PC-9 (cell line): ENCODE data around the gene KRTAP10-9. TPM values are rescaled to one million over a fixed set of nuclear protein-coding genes. Genes with fewer than 3 reads are reported as not detected.

ENCODE experiments used
- BruUV-seq: library from RNA; stranded (reverse); fragments of 400-500 nt; replicated peaks from 2 replicates; lab custom pipeline; 2021; lab: Mats Ljungman, UMichigan
- CTCF ChIA-PET: fragments of 300-600 bp; sonication (Branson Sonifier 250); formaldehyde crosslinking; loops from one replicate; lab custom pipeline; 2022; ENCODE audit warnings: antibody characterized with exemption; lab: Charles Lee
- POLR2A ChIA-PET: fragments of 300-600 bp; sonication (Branson Sonifier 250); formaldehyde crosslinking; loops from one replicate; lab custom pipeline; 2022; ENCODE audit warnings: antibody characterized with exemption; ENCODE audit not compliant: unreplicated experiment; lab: Charles Lee
- DNase-seq, 2 experiments: peaks; one replicate each; pipeline versions ENCODE4 v3.0.0 to v3.0.0-alpha.2; 2015 to 2022; ENCODE audit warnings: mixed read lengths in 1 of 2
- H2AFZ ChIP-seq: fragments of 200-600 bp; sonication (generic); 2 replicates; pipeline ENCODE4 v1.8.1; 2017; ENCODE audit warnings: antibody characterized with exemption
- H3F3A ChIP-seq: fragments of 200-600 bp; sonication (generic); 2 replicates; pipeline ENCODE4 v1.8.1; 2017; ENCODE audit warnings: antibody characterized with exemption, mild to moderate bottlenecking, low read depth; ENCODE audit not compliant: insufficient read depth
- H3K27ac ChIP-seq: fragments of 200-600 bp; sonication (generic); 2 replicates; pipeline ENCODE4 v1.6.1; 2016; ENCODE audit warnings: mixed run types
- H3K27me3 ChIP-seq: fragments of 200-600 bp; sonication (generic); 2 replicates; pipeline ENCODE4 v1.6.1; 2016; ENCODE audit warnings: low read depth, mixed run types; ENCODE audit not compliant: insufficient read depth
- H3K36me3 ChIP-seq: fragments of 200-600 bp; sonication (generic); 2 replicates; pipeline ENCODE4 v1.6.1; 2016; ENCODE audit warnings: low read depth, mixed run types
- H3K4me1 ChIP-seq: fragments of 200-600 bp; sonication (generic); replicated peaks from 2 replicates; pipeline ENCODE4 v1.6.1; 2016; ENCODE audit warnings: mixed run types; ENCODE audit not compliant: insufficient read depth
- H3K4me2 ChIP-seq: fragments of 200-600 bp; sonication (generic); 2 replicates; pipeline ENCODE4 v1.6.1; 2017; ENCODE audit warnings: mixed run types
- H3K4me3 ChIP-seq: fragments of 200-600 bp; sonication (generic); 2 replicates; pipeline ENCODE4 v1.6.1; 2016; ENCODE audit warnings: mixed run types
- H3K79me2 ChIP-seq: fragments of 200-600 bp; sonication (generic); 2 replicates; pipeline ENCODE4 v1.6.1; 2017; ENCODE audit warnings: low read depth, mixed run types
- H3K9me2 ChIP-seq: fragments of 200-600 bp; sonication (generic); 2 replicates; pipeline ENCODE4 v1.8.1; 2017; ENCODE audit warnings: mild to moderate bottlenecking; ENCODE audit not compliant: insufficient read depth
- H3K9me3 ChIP-seq: fragments of 200-600 bp; sonication (generic); 2 replicates; pipeline ENCODE4 v1.8.1; 2016; ENCODE audit warnings: low read depth; ENCODE audit not compliant: insufficient read depth
- H4K20me1 ChIP-seq: fragments of 200-600 bp; sonication (generic); 2 replicates; pipeline ENCODE4 v1.8.1; 2017; ENCODE audit not compliant: insufficient read depth
- EZH2 ChIP-seq: fragments of 200-600 bp; sonication (generic); IDR thresholded peaks from 2 replicates; pipeline ENCODE4 v1.8.0; 2017; ENCODE audit warnings: antibody characterized with exemption, low read depth
- intact Hi-C: fragments of 100-400 bp; cut with micrococcal nuclease; formaldehyde crosslinking; loops from one replicate; pipeline ENCODE4 v1.10.0; 2022; ENCODE audit not compliant: unreplicated experiment
- total RNA-seq: library from RNA; stranded (reverse); gene quantifications from 2 replicates; pipeline ENCODE4 v1.2.3, GENCODE V29; 2021
- TF ChIP-seq, protein P1 (sequence below): fragments of 200-600 bp; sonication (generic); conservative IDR thresholded peaks from 2 replicates; pipeline ENCODE4 v1.6.1; 2017; ENCODE audit warnings: mixed run types, antibody characterized with exemption, mild to moderate bottlenecking, moderate library complexity

Gene KRTAP10-9
- total RNA-seq, 1 experiment from 2014 or later = not detected

- Histone ChIP-seq H3K27me3 (peaks cover 62% of the 10 kb centered on the region), H3K4me1 (no peaks in the 10 kb centered on the region), H3F3A (no peaks in the 10 kb centered on the region), H3K4me2 (no peak overlapping the region), H3K36me3 (no peaks in the 10 kb centered on the region), H4K20me1 (no peaks in the 10 kb centered on the region), H3K27ac (no peak overlapping the region), H2AFZ (no peak overlapping the region), H3K9me3 (no peaks in the 10 kb centered on the region), H3K79me2 (no peaks in the 10 kb centered on the region), H3K4me3 (no peak overlapping the region), H3K9me2 (no peaks in the 10 kb centered on the region)
- DNase-seq = no peak
- CTCF ChIA-PET = no interaction called here
- intact Hi-C loops = no loop called here
- POLR2A ChIA-PET = no interaction called here
- BruUV-seq = no TSS peak
- TF ChIP-seq EZH2 = no peak
- TF ChIP-seq, protein P1, sequence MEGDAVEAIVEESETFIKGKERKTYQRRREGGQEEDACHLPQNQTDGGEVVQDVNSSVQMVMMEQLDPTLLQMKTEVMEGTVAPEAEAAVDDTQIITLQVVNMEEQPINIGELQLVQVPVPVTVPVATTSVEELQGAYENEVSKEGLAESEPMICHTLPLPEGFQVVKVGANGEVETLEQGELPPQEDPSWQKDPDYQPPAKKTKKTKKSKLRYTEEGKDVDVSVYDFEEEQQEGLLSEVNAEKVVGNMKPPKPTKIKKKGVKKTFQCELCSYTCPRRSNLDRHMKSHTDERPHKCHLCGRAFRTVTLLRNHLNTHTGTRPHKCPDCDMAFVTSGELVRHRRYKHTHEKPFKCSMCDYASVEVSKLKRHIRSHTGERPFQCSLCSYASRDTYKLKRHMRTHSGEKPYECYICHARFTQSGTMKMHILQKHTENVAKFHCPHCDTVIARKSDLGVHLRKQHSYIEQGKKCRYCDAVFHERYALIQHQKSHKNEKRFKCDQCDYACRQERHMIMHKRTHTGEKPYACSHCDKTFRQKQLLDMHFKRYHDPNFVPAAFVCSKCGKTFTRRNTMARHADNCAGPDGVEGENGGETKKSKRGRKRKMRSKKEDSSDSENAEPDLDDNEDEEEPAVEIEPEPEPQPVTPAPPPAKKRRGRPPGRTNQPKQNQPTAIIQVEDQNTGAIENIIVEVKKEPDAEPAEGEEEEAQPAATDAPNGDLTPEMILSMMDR = no peak
These were observed 25.1 kb upstream of the KRTAP10-9 start for GRCh38 chr21:44601596-44602462.

DNA sequence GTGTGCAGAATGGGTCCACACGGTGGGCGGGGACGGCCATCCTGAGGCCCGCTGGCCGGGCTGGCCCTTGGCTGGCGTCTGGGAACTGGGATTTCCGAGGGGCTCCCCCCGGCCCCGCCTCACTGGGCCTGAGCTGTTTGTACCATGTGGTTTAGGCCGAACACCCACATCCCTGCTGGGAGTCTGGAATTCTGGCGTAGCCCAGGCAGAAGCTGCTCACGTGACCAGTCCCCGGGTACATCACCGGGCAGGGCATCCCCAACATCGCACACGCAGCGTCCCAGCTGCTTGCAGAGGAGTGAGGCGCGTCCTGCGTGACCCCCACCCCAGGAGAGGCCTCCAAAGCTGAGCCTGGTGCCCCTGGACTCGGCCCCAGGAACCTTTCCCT is 24.4 kb upstream of the KRTAP10-9 start:
- Histone ChIP-seq H3K36me3 (no peaks in the 10 kb centered on the region), H3K27me3 (peaks cover 65% of the 10 kb centered on the region), H3K9me2 (no peaks in the 10 kb centered on the region), H3F3A (no peaks in the 10 kb centered on the region), H4K20me1 (no peaks in the 10 kb centered on the region), H3K9me3 (no peaks in the 10 kb centered on the region), H3K4me3 (no peak overlapping the region), H3K79me2 (no peaks in the 10 kb centered on the region), H3K4me2 (no peak overlapping the region), H3K27ac (no peak overlapping the region), H2AFZ (no peak overlapping the region), H3K4me1 (no peaks in the 10 kb centered on the region)
- TF ChIP-seq EZH2 = no peak
- TF ChIP-seq, protein P1 = no peak
- no TSS peak for BruUV-seq
- ChIA-PET POLR2A (no interaction called here), CTCF (no interaction called here)
- DNase-seq = no peak
- intact Hi-C loops = no loop called here

GRCh38 chr21:44603109-44603875 is 23.6 kb upstream of the KRTAP10-9 start:
- H3K79me2 ChIP-seq = no peaks in the 10 kb centered on the region
- H3K27ac ChIP-seq = no peak overlapping the region
- H3K27me3 ChIP-seq = peaks cover 66% of the 10 kb centered on the region
- no peaks in the 10 kb centered on the region for H3K9me3 ChIP-seq
- no peaks in the 10 kb centered on the region for H3K36me3 ChIP-seq
- ChIA-PET CTCF (no interaction called here), POLR2A (no interaction called here)
- TF ChIP-seq EZH2 = no peak
- TF ChIP-seq, protein P1 = no peak
- DNase-seq = no peak
- H2AFZ ChIP-seq = no peak overlapping the region
- no peak overlapping the region for H3K4me3 ChIP-seq
- no peaks in the 10 kb centered on the region for H3F3A ChIP-seq
- no peaks in the 10 kb centered on the region for H4K20me1 ChIP-seq
- H3K4me1 ChIP-seq = no peaks in the 10 kb centered on the region
- H3K4me2 ChIP-seq = no peak overlapping the region
- no TSS peak for BruUV-seq
- intact Hi-C loops = no loop called here
- no peaks in the 10 kb centered on the region for H3K9me2 ChIP-seq
